IPS-11a (cell line): ENCODE measurements around the gene ATP13A5.

Source experiments
- H3K4me3 ChIP-seq: one replicate; pipeline ENCODE4 v1.5.1; 2013; ENCODE audit warnings: low read depth, low read length, control low read depth

The ATP13A5 gene

GRCh38 chr3:193347521-193348501 is 30.7 kb downstream of the ATP13A5 start:
- H3K4me3 ChIP-seq, result no peak overlapping the region

GRCh38 chr3:193346259-193346658 is 32.3 kb downstream of the ATP13A5 start:
- no peak overlapping the region for H3K4me3 ChIP-seq

GRCh38 chr3:193345431-193345830 is 33.1 kb downstream of the ATP13A5 start:
- no peak overlapping the region for H3K4me3 ChIP-seq

- H3K4me3 ChIP-seq, result no peak overlapping the region
Measured at GRCh38 chr3:193344486-193344885, 34.1 kb downstream of the ATP13A5 start.

GRCh38 chr3:193343726-193344222 is 34.8 kb downstream of the ATP13A5 start:
- no peak overlapping the region for H3K4me3 ChIP-seq

- H3K4me3 ChIP-seq, result no peak overlapping the region
Measured at GRCh38 chr3:193342551-193342950, 36.0 kb downstream of the ATP13A5 start.

GRCh38 chr3:193335031-193335430 is 43.5 kb downstream of the ATP13A5 start:
- no peak overlapping the region for H3K4me3 ChIP-seq

- H3K4me3 ChIP-seq, result no peak overlapping the region
Measured at GRCh38 chr3:193333229-193333628, 45.3 kb downstream of the ATP13A5 start.

- H3K4me3 ChIP-seq, result no peak overlapping the region
Measured at GRCh38 chr3:193330555-193331204, 47.9 kb downstream of the ATP13A5 start.

GRCh38 chr3:193317682-193318300 is 60.8 kb downstream of the ATP13A5 start:
- no peak overlapping the region for H3K4me3 ChIP-seq

GRCh38 chr3:193314161-193314560 is 64.4 kb downstream of the ATP13A5 start:
- H3K4me3 ChIP-seq, result no peak overlapping the region

GRCh38 chr3:193313061-193313958 is 65.2 kb downstream of the ATP13A5 start:
- no peak overlapping the region for H3K4me3 ChIP-seq

- no peak overlapping the region for H3K4me3 ChIP-seq
Measured at GRCh38 chr3:193310914-193311723, 67.4 kb downstream of the ATP13A5 start.

- no peak overlapping the region for H3K4me3 ChIP-seq
Measured at GRCh38 chr3:193305356-193305755, 73.2 kb downstream of the ATP13A5 start.

- H3K4me3 ChIP-seq, result no peak overlapping the region
Measured at GRCh38 chr3:193301433-193301832, 77.1 kb downstream of the ATP13A5 start.

- H3K4me3 ChIP-seq, result no peak overlapping the region
Measured at GRCh38 chr3:193297421-193297820, 81.1 kb downstream of the ATP13A5 start.

GRCh38 chr3:193295985-193296384 is 82.6 kb downstream of the ATP13A5 start:
- H3K4me3 ChIP-seq, result no peak overlapping the region

- no peak overlapping the region for H3K4me3 ChIP-seq
Measured at GRCh38 chr3:193292386-193292785, 86.2 kb downstream of the ATP13A5 start.

- H3K4me3 ChIP-seq, result no peak overlapping the region
Measured at GRCh38 chr3:193271101-193271840, 107.3 kb downstream of the ATP13A5 start.
